Transverse colon (tissue), 4 donors: ENCODE measurements around the gene CRYGC. TPM values are rescaled to one million over a fixed set of nuclear protein-coding genes. Genes with fewer than 3 reads are reported as not detected.

ENCODE experiments used
- DNase-seq: peaks from one replicate; pipeline ENCODE4 v3.0.0-alpha.2; 2019
- H3K27ac ChIP-seq, 4 donors: fragments of 200-600 bp; sonication (generic); 2 replicates each; pipeline ENCODE4 v1.5.1; 2016 to 2018; ENCODE audit warnings: inconsistent platforms in 4 of 4
- H3K27me3 ChIP-seq: fragments of 200-600 bp; sonication (generic); 2 replicates; pipeline ENCODE4 v1.5.1; 2017; ENCODE audit warnings: inconsistent platforms
- H3K36me3 ChIP-seq, 4 donors: fragments of 200-600 bp; sonication (generic); 2 replicates each; pipeline ENCODE4 v1.5.1; 2017 to 2019; ENCODE audit warnings: inconsistent platforms in 4 of 4
- H3K4me1 ChIP-seq, 4 donors: fragments of 200-600 bp; sonication (generic); 2 replicates each; pipeline ENCODE4 v1.5.1; 2017 to 2020; ENCODE audit warnings: inconsistent platforms in 4 of 4
- H3K4me3 ChIP-seq, 4 donors: fragments of 200-600 bp; sonication (generic); 1 replicate in 1 of 4; 2 replicates in 3 of 4; pipeline versions ENCODE4 v1.5.1 to v1.6.1; 2017 to 2019; ENCODE audit warnings: inconsistent platforms in 4 of 4
- H3K9me3 ChIP-seq, 2 donors: fragments of 200-600 bp; sonication (generic); 2 replicates each; pipeline ENCODE4 v1.5.1; 2017 to 2019; ENCODE audit warnings: inconsistent platforms in 2 of 2
- CTCF ChIP-seq, 5 experiments: fragments of 200-600 bp in 3 of 5; fragments of 450-650 bp in 2 of 5; sonication (generic) in 3 of 5; IDR thresholded peaks; 1 replicate in 2 of 5; 2 replicates in 3 of 5; pipeline ENCODE4 v1.5.1; 2016 to 2017; ENCODE audit warnings: antibody characterized with exemption in 5 of 5, inconsistent platforms in 3 of 5, mild to moderate bottlenecking in 2 of 5, moderate library complexity in 1 of 5
- EP300 ChIP-seq: sonication (generic); formaldehyde crosslinking; IDR thresholded peaks from one replicate; pipeline ENCODE4 v1.6.1; 2017; ENCODE audit warnings: antibody characterized with exemption, low read depth
- POLR2A ChIP-seq: fragments of 450-650 bp; IDR thresholded peaks from one replicate; pipeline ENCODE4 v1.6.1; 2016; ENCODE audit warnings: antibody characterized with exemption, mild to moderate bottlenecking, moderate library complexity
- POLR2AphosphoS5 ChIP-seq, 3 donors: sonication (generic); formaldehyde crosslinking; IDR thresholded peaks; one replicate each; pipeline ENCODE4 v1.6.1; 2016; ENCODE audit warnings: antibody characterized with exemption in 3 of 3
- WGBS, 2 donors: methylation state at CpG; one replicate each; pipeline ENCODE4 v1.1.5; 2018; ENCODE audit warnings: low coverage in 1 of 2; 5-methylcytosine and 5-hydroxymethylcytosine counted together
- in situ Hi-C, 4 donors: fragments of 200-750 bp; cut with MboI; loops; one replicate each; pipeline versions ENCODE4 v1.15.0 to v1.15.1; 2017; ENCODE audit warnings: low sequenced_read_pairs in 3 of 4, low pct_ligation_motif_present in 1 of 4, low pct_unique_long_range_greater_than_20kb in 1 of 4
- intact Hi-C: fragments of 100-400 bp; cut with DNase I; formaldehyde crosslinking; loops from one replicate; pipeline ENCODE4 v1.15.1; 2023; ENCODE audit warnings: low total_unique reads
- total RNA-seq, 4 donors: library from RNA; depleted of rRNA; stranded (reverse); fragments of >200 nt; gene quantifications; one replicate each; pipeline ENCODE4 v1.1.0, GENCODE V29; 2016

The CRYGC gene
- total RNA-seq, 4 donors from 2014 or later = not detected

- H3K36me3 ChIP-seq = no peaks in the 10 kb centered on the region
- TF ChIP-seq EP300 = no peak
- TF ChIP-seq CTCF (IDR thresholded peaks at IDR 0.05) = no peak
- TF ChIP-seq POLR2A = no peak
- no peak for TF ChIP-seq POLR2AphosphoS5 (IDR thresholded peaks at IDR 0.05)
- in situ Hi-C loops = no loop called here
- peaks cover 0 to 7% (median 0%) of the 10 kb centered on the region in 4 donors for H3K4me1 ChIP-seq
- 87% methylated on average over 2 of the region's 2 CpGs; no CpG with 5 or more reads in 1 of the 2 donors for WGBS, 2 donors
- H3K27ac ChIP-seq = no peak overlapping the region
- no peak overlapping the region for H3K4me3 ChIP-seq
- H3K27me3 ChIP-seq = no peaks in the 10 kb centered on the region
- no peaks in the 10 kb centered on the region for H3K9me3 ChIP-seq
- intact Hi-C loops = loop anchor here (5.0 kb wide), 1 partner anchor 979 kb away; no protein-coding TSS in a partner anchor
- no peak for DNase-seq
These were observed 7.1 kb upstream of the CRYGC start for GRCh38 chr2:208136716-208137094.

- intact Hi-C loops = loop anchor here (5.0 kb wide), 1 partner anchor 979 kb away; no protein-coding TSS in a partner anchor
- in situ Hi-C loops = no loop called here
- H3K36me3 ChIP-seq = no peaks in the 10 kb centered on the region
- DNase-seq = peak; percentile 17
- H3K9me3 ChIP-seq = no peaks in the 10 kb centered on the region
- H3K4me3 ChIP-seq = no peak overlapping the region
- no peak overlapping the region for H3K27ac ChIP-seq
- no peak for TF ChIP-seq EP300
- TF ChIP-seq CTCF (IDR thresholded peaks at IDR 0.05) = no peak
- no peak for TF ChIP-seq POLR2AphosphoS5 (IDR thresholded peaks at IDR 0.05)
- TF ChIP-seq POLR2A = no peak
- WGBS, 2 donors = 48 to 69% methylated on average over 2 to 11 of the region's 11 CpGs
- peaks cover 0 to 7% (median 0%) of the 10 kb centered on the region in 4 donors for H3K4me1 ChIP-seq
- H3K27me3 ChIP-seq = no peaks in the 10 kb centered on the region
These were observed 6.4 kb upstream of the CRYGC start for GRCh38 chr2:208135794-208136715.

GRCh38 chr2:208134928-208135586 lies 5.4 kb upstream of the CRYGC start:
- TF ChIP-seq POLR2AphosphoS5 (IDR thresholded peaks at IDR 0.05) (no peak), CTCF (IDR thresholded peaks at IDR 0.05) (no peak), POLR2A (no peak), EP300 (no peak)
- H3K27me3 ChIP-seq = no peaks in the 10 kb centered on the region
- in situ Hi-C loops (no loop called here), intact Hi-C loops (loop anchor here (5.0 kb wide), 1 partner anchor 978 kb away; no protein-coding TSS in a partner anchor)
- H3K27ac ChIP-seq = no peak overlapping the region
- peaks cover 0 to 8% (median 0%) of the 10 kb centered on the region in 4 donors for H3K4me1 ChIP-seq
- H3K4me3 ChIP-seq = no peak overlapping the region
- no peaks in the 10 kb centered on the region for H3K36me3 ChIP-seq
- no peaks in the 10 kb centered on the region for H3K9me3 ChIP-seq
- 45 to 52% methylated on average over 3 to 7 of the region's 8 CpGs for WGBS, 2 donors
- no peak for DNase-seq

GRCh38 chr2:208130712-208131110 lies 1.1 kb upstream of the CRYGC start:
- no peaks in the 10 kb centered on the region for H3K27me3 ChIP-seq
- no peak overlapping the region for H3K27ac ChIP-seq
- H3K9me3 ChIP-seq = no peaks in the 10 kb centered on the region
- H3K36me3 ChIP-seq = no peaks in the 10 kb centered on the region
- peaks cover 0 to 4% (median 0%) of the 10 kb centered on the region in 4 donors for H3K4me1 ChIP-seq
- H3K4me3 ChIP-seq = no peak overlapping the region
- DNase-seq = no peak
- 57 to 69% methylated on average over 5 to 6 of the region's 6 CpGs for WGBS, 2 donors
- intact Hi-C loops (no loop called here), in situ Hi-C loops (no loop called here)
- TF ChIP-seq EP300 (no peak), CTCF (IDR thresholded peaks at IDR 0.05) (no peak), POLR2A (no peak), POLR2AphosphoS5 (IDR thresholded peaks at IDR 0.05) (no peak)
